ENCODE results near the gene RIPOR3. TPM values are rescaled to one million over a fixed set of nuclear protein-coding genes. Genes with fewer than 3 reads are reported as not detected.
A peak's percentile ranks its signal among the peaks of the same experiment; 100 is the strongest.

The RIPOR3 gene
- polyA plus RNA-seq, 2 of the 4 experiments (the other 2 are of a cell fraction) = 0.03 to 0.06 TPM

DNA sequence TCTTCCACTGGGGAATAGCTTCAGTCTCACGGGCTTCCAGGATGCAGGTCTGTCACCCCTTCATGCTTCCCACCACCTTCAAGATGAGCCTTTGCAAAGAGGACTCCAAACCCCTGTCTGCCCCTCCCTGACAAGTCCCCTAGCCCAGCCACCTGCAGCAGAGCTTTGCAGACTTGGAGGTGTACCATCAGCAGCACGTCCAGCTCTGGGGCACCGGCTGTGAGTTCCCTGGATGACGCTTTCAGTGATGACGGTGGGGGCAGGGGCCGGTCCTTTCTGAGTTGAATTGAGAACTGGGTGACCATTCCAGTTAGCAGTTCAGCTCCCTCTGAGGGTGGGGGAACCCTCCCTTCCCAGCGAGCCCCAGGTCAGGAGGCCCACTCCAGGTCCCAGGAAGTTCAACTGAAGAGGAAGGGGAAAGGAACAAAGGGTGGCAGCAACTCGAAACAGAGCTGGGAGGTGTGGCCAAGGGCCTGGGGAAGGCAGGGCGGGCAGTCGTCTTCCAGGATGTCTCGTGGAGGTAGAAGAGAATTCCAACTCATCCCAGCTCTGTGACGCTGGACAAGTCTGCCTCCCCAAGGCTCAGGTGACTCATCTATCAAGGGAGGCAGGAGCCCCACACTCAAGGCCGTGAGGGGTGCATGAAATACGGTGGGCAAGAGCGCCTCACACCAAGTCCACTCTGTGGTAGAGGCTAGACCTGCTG lies 95.2 kb downstream of the RIPOR3 start:
- CTCF ChIA-PET = interaction anchor here (0.6 to 4.7 kb wide), 9 partner anchors 8 to 410 kb away, joined by 3 to 45 read pairs (median 8); partner anchors contain the start of gene BCAS4
- no peak for FAIRE-seq

DNA sequence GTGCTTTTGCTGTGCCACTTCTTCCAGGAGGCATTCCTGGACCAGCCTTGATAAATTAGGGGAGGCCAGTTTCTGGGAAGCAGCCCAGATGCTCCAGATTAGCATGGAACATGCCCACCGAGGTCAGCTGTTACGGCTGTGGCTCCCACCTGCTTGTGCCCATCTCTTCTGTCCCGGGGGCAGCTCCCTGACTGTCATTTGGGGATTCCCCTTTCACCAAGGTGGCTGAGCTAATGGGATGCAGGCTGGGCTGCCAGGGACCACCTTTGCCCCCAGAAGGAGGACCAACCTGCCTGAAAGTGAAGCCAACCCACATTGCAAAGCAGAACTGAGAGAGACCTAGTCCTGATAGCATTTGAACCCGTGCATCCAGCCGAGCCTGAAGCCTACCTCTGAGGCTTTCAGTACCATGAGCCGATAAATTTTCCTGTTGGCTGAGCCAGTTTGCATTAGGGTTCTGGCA lies 95.9 kb downstream of the RIPOR3 start:
- Histone ChIP-seq H3K4me1 (no peaks in the 10 kb centered on the region), H3K9me3 (no peaks in the 10 kb centered on the region), H3K4me3 (no peak overlapping the region), H3K4me2 (no peak overlapping the region), H3K27ac (no peak overlapping the region)
- ATAC-seq = no peak
- no peak for FAIRE-seq
- WGBS (ENCODE audit: missing lambda C conversion rate) = 78% methylated on average over 6 of the region's 6 CpGs
- ChIA-PET POLR2A (no interaction called here), CTCF (interaction anchor here (1.0 to 4.7 kb wide), 7 partner anchors 7 to 410 kb away, joined by 3 to 45 read pairs (median 9); no protein-coding TSS in a partner anchor)
- no peak for DNase-seq (ENCODE audit: low read depth in 1 of 2, low spot score in 1 of 2)
- no peak for TF ChIP-seq ZC3H11A (IDR thresholded peaks at IDR 0.05)
- no peak for TF ChIP-seq CBX8 (IDR thresholded peaks at IDR 0.05)
- TF ChIP-seq POLR2AphosphoS2 (conservative IDR thresholded peaks at IDR 0.05; ENCODE audit: low read length) = no peak
- TF ChIP-seq PHF8 (IDR thresholded peaks at IDR 0.05; ENCODE audit: borderline replicate concordance, low read depth) = no peak
- no peak for TF ChIP-seq ZNF302 (CRISPR knock-in tag; IDR thresholded peaks at IDR 0.05)
- no peak for TF ChIP-seq EP300 (IDR thresholded peaks at IDR 0.05)
- TF ChIP-seq ESRRA (IDR thresholded peaks at IDR 0.05; ENCODE audit: borderline replicate concordance, low read length) = no peak
- no peak for TF ChIP-seq CHD2 (IDR thresholded peaks at IDR 0.05; ENCODE audit: low read length, partially characterized antibody)
- no peak for TF ChIP-seq FOSB (CRISPR knock-in tag; IDR thresholded peaks at IDR 0.05)
- TF ChIP-seq, protein P1, sequence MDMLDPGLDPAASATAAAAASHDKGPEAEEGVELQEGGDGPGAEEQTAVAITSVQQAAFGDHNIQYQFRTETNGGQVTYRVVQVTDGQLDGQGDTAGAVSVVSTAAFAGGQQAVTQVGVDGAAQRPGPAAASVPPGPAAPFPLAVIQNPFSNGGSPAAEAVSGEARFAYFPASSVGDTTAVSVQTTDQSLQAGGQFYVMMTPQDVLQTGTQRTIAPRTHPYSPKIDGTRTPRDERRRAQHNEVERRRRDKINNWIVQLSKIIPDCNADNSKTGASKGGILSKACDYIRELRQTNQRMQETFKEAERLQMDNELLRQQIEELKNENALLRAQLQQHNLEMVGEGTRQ (IDR thresholded peaks at IDR 0.05) = no peak
- TF ChIP-seq CTCF (IDR thresholded peaks at IDR 0.05) = no peak

More for the DNA sequence above, 95.2 kb downstream of the RIPOR3 start:
- POLR2A ChIA-PET = no interaction called here
- WGBS (ENCODE audit: missing lambda C conversion rate) = 71% methylated on average over 15 of the region's 15 CpGs
- no peak overlapping the region for H3K4me3 ChIP-seq
- TF ChIP-seq CTCF (IDR thresholded peaks at IDR 0.05) (no peak), RFX5 (IDR thresholded peaks at IDR 0.05) (no peak), CEBPB (IDR thresholded peaks at IDR 0.05) (no peak), HEYL (CRISPR knock-in tag; IDR thresholded peaks at IDR 0.05) (no peak), JUN (IDR thresholded peaks at IDR 0.05) (no peak), HOXB13 (CRISPR knock-in tag; IDR thresholded peaks at IDR 0.05; ENCODE audit: low read depth) (no peak), GATA3 (IDR thresholded peaks at IDR 0.05; ENCODE audit: borderline replicate concordance) (no peak), ZC3H11A (IDR thresholded peaks at IDR 0.05) (no peak), POLR2A (IDR thresholded peaks at IDR 0.05; ENCODE audit: low read length) (no peak), MAX (IDR thresholded peaks at IDR 0.05) (no peak), KDM1A (IDR thresholded peaks at IDR 0.05; ENCODE audit: low read depth) (no peak), SREBF2 (IDR thresholded peaks at IDR 0.05) (no peak), ZSCAN20 (CRISPR knock-in tag; IDR thresholded peaks at IDR 0.05) (no peak), SMC3 (IDR thresholded peaks at IDR 0.05) (no peak), CBX8 (IDR thresholded peaks at IDR 0.05) (no peak)
- TF ChIP-seq, protein P2, sequence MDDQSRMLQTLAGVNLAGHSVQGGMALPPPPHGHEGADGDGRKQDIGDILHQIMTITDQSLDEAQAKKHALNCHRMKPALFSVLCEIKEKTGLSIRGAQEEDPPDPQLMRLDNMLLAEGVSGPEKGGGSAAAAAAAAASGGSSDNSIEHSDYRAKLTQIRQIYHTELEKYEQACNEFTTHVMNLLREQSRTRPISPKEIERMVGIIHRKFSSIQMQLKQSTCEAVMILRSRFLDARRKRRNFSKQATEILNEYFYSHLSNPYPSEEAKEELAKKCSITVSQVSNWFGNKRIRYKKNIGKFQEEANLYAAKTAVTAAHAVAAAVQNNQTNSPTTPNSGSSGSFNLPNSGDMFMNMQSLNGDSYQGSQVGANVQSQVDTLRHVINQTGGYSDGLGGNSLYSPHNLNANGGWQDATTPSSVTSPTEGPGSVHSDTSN (IDR thresholded peaks at IDR 0.05) = no peak
- TF ChIP-seq, protein P3, sequence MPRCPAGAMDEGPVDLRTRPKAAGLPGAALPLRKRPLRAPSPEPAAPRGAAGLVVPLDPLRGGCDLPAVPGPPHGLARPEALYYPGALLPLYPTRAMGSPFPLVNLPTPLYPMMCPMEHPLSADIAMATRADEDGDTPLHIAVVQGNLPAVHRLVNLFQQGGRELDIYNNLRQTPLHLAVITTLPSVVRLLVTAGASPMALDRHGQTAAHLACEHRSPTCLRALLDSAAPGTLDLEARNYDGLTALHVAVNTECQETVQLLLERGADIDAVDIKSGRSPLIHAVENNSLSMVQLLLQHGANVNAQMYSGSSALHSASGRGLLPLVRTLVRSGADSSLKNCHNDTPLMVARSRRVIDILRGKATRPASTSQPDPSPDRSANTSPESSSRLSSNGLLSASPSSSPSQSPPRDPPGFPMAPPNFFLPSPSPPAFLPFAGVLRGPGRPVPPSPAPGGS (IDR thresholded peaks at IDR 0.05) = no peak
- TF ChIP-seq, protein P4, sequence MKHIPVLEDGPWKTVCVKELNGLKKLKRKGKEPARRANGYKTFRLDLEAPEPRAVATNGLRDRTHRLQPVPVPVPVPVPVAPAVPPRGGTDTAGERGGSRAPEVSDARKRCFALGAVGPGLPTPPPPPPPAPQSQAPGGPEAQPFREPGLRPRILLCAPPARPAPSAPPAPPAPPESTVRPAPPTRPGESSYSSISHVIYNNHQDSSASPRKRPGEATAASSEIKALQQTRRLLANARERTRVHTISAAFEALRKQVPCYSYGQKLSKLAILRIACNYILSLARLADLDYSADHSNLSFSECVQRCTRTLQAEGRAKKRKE (CRISPR knock-in tag; IDR thresholded peaks at IDR 0.05; ENCODE audit: low read depth) = no peak
- TF ChIP-seq, protein P1 (IDR thresholded peaks at IDR 0.05) = no peak
- peak in 1 of 2 experiments; percentile 12; a peak in 2 of 6 replicates for ATAC-seq
- DNase-seq (ENCODE audit: low read depth in 1 of 2, low spot score in 1 of 2) = no peak
- no peaks in the 10 kb centered on the region for H3K4me1 ChIP-seq
- H3K9me3 ChIP-seq = no peaks in the 10 kb centered on the region
- H3K27ac ChIP-seq = 0 out of 6 replicates have a peak overlapping the region, but pooled peaks of 1 of the 2 experiments have one; percentile 21
- H3K4me2 ChIP-seq = no peak overlapping the region
